NCI-H187 (cell line): ENCODE measurements around the gene SLC35G4.
"Not testable (repeated sequence)": the region's sequence is repeated elsewhere in the genome, so short reads cannot be mapped to it uniquely, and the experiment has no call there.

Experiments
- DNase-seq, 2 experiments: peaks; one replicate each; lab custom pipeline; 2025; lab: John Stamatoyannopoulos, UW

The SLC35G4 gene

DNA sequence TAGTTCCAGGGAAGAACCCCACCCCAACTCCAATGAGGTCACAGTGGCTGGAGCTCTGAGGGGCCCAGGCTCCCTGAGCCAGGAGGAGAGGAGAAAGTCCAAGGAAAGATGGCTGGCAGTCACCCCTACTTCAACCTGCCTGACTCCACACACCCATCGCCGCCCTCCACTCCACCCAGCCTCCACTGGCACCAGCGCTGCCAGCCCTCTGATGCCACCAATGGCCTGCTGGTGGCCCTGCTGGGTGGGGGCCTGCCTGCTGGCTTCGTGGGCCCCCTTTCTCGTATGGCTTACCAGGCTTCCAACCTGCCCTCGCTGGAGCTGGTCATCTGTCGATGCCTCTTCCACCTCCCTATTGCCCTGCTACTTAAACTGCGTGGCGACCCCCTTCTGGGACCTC, at the start of gene SLC35G4:
Gene SLC35G4, plus strand, starts transcription at position 109 of the 400 bp plus-strand sequence. Its CDS starts 0 bp downstream, at position 109.
- DNase-seq: not testable (repeated sequence)

DNA sequence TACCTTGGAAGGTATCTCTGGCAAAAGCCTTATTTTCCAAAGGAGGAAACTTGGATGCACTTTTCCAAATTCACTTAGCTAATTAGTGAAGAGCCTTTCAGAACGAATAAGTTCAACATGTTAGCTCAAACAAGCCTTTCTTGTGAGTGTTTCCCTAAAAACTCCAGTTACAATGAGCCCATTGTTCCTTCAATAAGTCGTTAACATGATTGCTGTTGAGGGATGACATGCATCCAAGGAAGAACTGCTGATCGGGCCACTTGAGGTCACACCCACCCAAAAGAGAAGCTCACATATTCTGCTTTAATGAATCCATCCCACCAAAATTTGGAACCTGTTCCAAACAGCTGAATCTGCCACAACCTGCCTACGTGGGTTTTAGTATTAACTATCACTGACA, 48.1 kb upstream of the SLC35G4 start:
- no peak for DNase-seq

DNA sequence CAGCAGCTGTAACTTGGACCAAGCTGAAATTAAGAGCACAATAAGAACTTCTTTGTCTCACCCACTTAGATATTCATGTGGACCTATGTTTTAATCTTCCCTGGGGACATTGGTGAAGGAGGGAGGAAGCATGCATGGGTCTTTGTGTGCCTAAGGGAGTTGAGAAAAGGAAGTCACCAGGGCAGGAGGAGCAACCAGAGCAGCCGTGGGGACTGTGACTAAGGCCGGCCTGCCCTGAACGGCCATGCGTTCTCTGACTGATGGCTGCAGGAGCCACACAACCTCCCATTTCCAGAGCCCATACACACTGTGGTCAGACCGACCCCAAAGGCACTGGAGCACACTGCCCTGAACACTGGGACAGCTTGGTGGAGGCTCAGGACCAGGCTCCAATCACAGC, 43.7 kb upstream of the SLC35G4 start:
- no peak for DNase-seq

DNA sequence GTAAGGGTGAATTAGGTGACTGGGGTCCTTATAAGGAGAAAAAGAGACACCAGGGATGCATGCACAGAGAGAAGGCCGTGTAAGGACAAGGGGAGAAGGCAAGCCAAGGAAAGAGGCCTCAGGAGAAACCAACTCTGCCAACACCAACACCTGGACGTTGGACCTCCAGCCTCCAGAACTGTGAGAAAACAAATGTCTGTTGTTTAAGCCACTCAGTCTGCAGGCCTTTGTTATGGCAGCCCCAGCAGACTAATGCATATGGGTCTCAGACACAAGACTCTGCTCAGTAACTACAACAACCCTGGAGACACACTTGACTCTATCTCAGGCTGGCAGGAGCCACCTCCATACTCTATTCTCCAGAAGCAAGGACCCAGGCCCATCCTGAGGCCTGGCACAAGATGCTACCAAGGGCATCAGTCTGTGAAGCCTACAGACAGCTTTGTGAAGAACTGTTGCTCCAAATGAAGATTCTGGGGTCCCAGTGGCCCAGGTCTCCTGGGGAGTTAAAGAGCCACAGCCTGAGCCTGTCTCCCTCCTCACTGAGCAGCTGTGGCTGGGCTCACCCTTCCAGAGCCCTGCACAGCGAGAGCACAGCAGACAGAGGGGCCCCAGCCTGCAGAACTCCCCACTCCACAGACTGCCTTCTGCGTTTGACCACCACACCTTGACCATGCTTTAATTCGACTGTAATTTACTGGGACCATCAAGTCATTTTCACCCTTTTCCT, 43.0 kb upstream of the SLC35G4 start:
- no peak for DNase-seq

DNA sequence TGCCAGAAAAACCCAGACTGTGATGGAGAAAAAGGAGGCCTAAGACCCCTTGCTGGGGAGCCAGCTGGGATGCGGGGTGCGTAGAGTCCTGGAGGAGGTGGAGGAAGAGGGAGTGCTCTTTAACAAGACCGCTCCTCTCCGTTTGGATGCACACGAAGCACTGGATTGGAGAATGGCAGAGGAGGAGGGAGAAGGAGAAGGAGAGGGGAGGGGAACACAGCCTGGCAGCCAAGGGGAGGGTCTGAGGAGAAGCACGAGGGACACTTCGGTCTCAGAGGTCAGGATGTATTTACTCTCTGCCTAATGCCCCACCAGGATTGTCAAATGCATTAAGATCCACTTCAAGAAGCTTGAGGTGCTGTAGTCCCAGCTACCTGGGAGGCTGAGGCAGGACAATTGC, 42.0 kb upstream of the SLC35G4 start:
- DNase-seq: no peak

DNA sequence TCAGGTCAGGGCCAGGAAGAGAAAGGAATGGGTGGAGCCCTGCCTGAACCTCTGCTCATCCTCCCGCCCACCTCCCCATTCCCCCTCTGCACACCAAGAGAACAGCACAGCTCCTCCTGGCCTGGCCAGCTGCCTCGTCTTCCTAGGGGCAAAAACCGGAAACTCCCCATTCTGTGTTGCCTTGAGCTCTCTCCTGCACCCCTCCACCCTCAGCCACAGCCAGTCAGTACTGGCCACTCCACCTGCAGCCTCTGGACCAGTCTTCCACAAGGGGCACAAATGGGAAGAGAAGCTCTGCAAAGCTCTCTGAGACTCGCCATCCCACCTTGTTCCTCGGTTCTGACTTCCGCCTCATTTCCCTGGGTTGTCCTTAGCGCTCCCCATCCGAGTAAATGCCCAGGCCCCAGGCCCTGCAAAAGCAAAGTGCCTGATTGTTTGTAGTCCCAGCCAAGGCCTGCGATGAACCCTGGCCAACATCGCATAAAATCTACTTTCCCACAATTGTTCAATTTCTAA, 39.3 kb upstream of the SLC35G4 start:
- DNase-seq: no peak

DNA sequence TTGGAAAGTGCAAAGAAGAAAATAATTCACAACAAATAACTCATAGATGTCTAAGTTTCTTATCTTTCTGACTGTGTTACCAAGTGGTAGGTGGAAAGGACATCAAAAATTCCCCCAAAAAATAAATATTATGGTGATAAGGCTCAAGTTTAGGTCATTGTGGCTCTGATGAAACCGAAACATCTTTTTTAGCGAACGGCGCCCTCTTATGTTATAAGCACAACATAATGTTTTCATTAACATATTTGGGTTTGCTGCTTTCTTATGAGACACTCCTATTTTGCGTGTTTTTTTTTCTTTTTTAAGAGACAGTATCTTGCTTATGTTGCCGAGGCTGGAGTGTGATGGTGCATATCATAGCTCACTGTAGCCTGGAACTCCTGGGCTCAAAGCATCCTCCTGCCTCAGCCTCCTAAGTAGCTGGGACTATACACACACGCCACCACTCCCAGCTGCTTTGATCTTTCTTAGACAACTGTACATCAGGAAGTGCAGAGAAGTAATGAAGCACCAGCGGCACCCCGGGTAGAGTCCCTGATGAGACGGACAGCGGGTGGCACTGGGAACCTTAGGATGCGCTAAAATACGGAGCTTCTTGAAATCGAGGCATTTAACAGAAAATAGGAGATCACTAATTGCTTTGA, 38.5 kb upstream of the SLC35G4 start:
- DNase-seq: no peak

DNA sequence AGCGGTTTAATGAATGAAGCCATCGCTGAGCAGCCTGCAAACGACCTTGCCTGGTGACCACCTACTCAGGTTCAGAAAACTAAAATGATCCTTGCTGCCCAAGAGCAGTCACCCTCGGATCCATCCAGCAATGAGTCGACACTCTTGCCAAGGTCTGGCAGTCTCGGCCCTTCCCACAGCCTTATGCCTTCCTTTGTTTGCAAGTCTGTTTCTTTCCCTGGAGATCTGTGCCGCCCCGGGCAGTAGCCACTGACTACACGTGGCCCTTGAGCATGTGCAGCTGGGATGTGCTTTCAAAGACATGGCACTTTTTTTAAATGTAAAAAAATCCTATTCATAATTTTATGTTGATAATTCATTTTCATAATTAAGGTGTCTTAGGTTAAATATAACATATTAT, 37.2 kb upstream of the SLC35G4 start:
- no peak for DNase-seq

DNA sequence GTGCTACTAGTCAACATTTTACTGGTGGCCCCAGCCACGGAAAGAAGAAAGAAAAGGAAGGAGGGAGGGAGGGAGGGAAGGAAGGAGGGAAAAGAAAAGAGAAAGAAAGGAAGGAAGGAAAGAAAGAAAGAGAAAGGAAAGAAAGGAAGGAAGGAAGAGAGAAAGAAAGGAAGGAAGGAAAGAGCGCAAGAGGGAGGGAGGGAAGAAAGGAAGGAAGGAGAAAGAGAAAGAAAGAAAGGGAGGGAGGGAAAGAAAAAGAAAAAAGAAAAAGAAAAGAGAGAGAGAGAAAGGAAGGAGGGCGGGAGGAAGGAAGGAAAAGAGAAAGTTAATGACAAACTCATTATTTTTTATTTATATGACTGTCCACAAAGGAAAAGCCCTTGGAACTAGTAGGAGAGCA, 34.9 kb upstream of the SLC35G4 start:
- no peak for DNase-seq

DNA sequence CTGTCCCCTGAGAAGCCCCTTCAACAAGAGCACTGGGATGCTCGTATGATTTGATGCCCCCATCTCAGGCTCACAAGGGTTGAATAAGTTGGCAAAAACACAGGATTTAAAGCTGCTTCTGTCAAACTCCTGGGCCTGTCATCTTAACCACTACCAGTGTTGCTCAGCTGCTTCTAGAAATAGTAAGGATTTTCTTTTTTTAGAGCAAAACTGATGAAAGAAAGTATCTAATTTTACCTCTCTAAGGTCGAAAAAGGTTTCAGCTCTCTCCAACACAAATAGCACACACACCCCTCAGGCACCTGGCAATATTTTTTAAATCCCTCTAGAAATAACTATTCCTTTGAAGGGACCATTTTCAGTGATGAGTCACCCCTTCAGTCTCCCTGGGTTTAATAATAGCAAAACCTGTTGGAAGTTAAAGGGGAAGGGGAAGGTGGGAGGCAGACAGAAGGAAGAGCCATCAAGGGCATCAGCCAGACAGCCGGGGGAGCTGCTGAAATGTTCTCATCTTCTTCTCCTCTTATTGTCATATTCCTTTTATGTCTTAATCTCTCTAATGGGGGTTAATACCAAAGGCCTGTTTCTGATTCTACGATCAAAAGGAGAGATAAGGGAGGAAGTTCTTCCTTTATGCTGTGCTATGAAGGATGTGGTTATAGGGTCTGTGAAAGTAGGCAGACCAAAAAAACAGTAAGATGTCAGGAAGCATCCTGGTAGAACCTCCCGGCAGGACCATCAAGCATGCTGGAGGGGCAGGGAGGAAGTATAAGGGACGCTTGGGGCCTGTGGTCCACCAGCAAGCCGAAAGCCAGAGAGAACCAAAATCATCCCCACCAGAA, 31.9 kb upstream of the SLC35G4 start:
- no peak for DNase-seq

DNA sequence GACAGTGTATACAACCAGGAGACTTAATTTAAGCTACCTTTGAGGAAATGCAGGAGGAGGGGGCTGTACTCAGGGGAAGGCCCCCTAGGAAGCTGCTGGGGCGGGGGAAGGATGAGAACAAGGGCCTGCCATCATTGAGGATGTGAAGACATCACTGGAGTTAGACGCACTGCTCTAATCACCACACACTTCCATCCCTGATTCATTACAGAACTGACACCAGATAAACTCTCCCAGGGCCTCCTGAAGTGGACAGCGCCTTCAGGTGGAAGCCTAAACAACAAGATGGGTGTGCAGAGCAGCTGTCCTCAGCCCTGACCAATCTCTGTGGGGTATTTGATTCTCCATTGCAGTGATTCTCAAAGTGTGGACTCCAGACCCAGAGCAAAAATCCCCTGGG, 30.6 kb upstream of the SLC35G4 start:
- DNase-seq: no peak

DNA sequence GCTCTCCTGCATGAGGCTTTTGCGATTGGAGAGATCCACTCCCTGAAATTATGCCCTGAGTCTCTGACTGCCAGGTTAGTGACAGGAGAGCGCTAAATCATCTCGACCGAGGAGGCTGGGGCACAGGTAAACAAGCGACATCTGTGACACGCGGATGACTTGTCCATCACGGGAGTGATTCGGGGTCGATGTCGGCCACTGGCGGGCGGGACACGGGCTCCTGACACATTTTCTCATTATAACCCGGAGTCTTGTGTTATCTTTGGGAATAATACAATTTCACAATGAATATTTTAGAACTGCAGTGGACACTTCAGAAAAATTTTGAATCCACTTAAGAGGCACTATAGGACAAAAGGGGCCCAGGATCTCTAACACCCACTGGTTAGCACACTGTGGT, 29.5 kb upstream of the SLC35G4 start:
- DNase-seq: no peak

DNA sequence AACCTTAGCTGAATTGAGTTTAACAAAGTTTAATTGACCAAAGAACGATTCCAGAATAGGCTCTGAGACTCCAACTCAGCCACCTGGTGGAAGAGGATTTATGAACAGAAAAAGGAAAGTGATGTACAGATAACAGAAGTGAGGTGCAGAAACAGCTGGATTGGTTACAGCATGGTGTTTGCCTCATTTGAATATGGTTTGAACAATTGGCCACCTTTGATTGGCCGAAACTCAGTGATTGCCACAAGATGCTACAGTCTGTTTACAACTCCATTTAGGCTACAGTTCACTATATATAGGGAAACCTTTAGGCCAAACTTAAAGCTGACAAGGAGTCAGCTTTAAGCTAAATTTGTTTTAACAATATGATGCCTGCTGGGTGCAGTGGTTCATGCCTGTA, 28.1 kb upstream of the SLC35G4 start:
- DNase-seq: no peak

DNA sequence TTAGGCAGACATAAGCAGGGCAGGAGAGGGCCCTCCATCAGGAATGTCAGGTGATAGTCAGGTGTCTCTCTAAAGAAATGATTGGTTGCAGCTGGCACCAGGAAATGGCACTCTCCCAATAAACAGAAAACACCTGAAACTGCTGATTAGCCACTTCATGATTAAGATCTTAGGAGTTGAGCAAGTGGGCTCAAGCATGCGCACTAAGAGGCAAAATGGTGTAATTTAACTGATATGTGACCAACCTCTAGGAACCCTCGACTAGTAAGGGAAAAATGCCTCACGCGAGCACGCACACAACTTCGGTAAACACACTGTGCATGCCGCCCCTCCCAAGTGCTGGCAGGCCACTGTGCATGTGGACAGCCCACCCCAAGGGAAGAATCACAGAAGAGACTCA, 23.8 kb upstream of the SLC35G4 start:
- no peak for DNase-seq

DNA sequence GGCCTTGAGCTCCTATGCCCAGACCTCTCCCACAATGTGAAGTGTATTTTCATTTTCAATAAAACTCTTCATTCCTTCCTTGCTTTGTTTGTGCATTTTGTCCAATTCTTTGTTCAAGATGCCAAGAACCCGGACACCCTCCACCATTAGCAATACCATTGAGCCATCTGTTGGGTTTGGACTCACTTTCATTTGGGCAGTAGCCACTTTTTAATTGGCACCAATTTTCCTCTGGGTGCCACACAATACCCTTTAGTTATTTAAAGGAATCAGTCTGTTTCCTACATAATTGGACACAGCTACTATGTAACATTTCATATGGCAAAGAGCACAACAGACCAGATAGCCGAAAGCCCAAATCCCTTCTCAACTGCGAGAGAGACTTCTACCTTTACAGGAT, 22.5 kb upstream of the SLC35G4 start:
- DNase-seq: no peak

DNA sequence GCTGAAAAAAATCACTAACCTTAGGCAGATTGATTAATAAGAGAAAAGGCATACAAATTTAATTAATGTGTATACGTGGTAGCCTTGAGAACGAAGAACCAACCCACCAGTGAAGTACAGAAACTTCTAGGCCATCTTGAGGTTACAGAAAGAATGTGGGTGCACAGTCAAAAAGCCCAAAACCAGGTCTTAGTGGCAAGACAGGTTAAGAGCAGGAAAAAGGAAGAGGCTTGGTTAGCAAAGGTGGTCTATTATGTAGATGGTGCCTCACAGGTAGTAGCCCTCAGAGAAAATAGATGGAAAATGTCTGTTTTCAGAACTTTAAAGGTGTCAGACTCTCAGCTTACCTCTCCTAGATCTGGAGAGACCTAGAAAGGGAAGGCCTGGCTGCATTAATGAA, 22.0 kb upstream of the SLC35G4 start:
- no peak for DNase-seq

DNA sequence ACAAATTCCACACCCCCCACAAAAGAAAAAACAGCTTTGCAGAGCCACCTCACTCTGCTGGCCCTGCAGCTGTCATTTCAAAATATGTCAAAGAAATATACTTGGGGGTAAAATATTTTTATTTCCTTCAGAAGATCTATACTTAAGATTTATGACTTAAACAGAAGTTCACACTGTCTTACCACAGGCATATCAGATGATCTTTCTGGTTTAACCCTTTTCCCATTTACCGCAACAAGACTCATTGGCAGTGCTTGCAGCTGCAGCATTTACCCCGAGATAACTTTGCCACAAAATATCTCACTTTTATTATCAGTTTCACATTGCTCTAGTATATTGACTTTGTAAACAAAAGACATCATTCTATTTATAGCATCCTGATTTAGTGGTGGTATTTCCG, 21.6 kb upstream of the SLC35G4 start:
- DNase-seq: no peak

DNA sequence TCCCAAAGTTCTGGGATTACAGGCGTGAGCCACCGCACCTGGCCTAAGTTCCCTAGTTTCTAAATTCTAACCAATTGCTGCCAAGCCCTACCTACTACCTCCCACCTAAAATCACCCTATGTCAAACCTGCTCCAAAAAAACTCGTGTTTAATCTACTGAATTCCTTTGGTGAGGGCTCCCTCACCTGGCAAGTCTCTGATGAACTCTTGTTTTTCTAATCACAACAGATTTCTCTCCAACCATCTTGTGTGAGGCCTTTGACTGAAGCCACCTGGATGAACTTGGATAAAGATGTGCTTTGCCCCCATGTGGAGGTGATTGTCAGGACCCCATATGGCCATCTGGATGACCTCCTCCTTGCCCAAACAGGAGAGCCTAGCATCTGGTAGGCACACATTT, 17.4 kb upstream of the SLC35G4 start:
- DNase-seq: no peak

DNA sequence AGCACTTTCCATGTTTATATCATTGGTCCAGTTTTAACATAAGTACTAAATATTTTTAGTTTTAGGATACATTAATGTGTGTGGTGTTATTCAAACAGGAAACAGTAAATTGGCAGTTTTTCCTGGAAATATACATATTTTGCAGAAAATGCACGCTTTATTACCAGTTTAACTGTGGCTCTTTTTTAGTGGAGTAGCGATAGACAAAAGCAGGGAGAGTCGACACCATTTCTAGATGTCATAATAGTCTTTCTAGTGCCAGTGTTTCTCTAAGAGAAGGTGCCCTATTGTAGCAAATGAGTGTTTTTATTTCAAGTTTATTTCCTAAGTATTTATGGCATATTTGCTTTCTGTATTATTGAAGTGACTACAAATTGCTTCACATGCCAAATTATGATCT, 9.1 kb upstream of the SLC35G4 start:
- DNase-seq: no peak

DNA sequence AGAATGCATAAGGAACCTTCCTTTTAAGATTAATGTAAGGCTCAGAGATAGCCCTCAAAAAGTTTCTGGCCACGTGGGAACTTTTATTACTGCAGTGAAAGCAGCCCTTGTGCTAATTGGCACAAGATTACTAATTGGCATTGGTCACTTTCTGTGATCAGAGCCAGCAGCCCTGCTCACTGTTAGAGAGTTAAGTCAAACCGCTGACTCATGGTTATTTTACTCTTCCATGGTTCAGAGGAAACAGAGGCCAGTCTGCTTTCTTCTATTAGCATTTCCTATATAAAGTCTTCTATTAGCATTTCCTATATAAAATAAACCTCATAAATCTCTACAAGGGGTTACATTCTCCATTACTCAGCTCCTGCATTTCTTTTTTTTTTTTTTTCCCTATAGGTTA, 1.5 kb upstream of the SLC35G4 start:
- no peak for DNase-seq

DNA sequence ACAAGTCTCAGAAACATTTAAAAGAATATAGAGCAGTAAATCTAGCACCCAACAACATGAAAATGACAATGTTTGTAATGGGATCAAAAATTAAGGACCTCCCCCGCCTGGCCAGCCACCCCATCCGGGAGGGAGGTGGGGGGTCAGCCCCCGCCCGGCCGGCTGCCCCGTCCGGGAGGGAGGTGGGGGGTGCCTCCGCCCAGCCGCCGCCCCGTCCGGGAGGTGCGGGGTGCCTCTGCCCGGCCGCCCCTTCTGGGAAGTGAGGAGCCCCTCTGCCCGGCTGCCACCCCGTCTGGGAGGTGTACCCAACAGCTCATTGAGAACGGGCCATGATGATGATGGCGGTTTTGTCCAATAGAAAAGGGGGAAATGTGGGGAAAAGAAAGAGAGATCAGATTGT, 778 bp upstream of the SLC35G4 start:
- not testable (repeated sequence) for DNase-seq

DNA sequence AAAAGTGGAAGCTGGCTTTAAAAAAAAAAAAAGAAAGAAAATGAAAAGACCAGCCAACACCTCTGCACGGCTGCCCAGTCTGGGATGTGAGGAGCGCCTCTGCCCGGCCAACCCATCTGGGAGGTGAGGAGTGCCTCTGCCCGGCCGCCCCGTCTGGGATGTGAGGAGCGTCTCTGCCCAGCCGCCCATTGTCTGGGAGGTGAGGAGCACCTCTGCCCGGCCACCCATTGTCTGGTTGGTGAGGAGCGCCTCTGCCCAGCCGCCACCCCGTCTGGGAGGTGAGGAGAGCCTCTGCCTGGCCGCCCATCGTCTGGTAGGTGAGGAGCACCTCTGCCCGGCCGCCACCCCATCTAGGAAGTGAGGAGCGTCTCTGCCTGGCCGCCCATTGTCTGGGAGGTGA, 3.7 kb downstream of the SLC35G4 start:
- not testable (repeated sequence) for DNase-seq

DNA sequence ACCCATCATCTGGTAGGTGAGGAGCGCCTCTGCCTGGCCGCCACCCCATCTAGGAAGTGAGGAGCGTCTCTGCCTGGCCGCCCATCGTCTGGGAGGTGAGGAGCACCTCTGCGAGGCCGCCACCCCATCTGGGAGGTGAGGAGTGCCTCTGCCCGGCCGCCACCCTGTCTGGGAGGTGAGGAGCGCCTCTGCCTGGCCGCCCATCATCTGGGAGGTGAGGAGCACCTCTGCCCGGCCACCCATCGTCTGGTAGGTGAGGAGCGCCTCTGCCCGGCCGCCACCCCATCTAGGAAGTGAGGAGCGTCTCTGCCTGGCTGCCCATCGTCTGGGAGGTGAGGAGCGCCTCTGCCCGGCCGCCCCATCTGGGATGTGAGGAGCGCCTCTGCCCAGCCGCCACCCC, 4.2 kb downstream of the SLC35G4 start:
- not testable (repeated sequence) for DNase-seq
